Measurements from ENCODE around the gene SMIM23. TPM values are rescaled to one million over a fixed set of nuclear protein-coding genes. Genes with fewer than 3 reads are reported as not detected.

SMIM23 gene
- total and polyA plus RNA-seq, 2 experiments from 2014 or later, result not detected

GRCh38 chr5:171813270-171813669, 27.7 kb downstream of the SMIM23 start:
- H3K27ac ChIP-seq (ENCODE audit: low read depth), result no peak overlapping the region
- H3K27me3 ChIP-seq (ENCODE audit: insufficient read depth), result no peaks in the 10 kb centered on the region
- no peaks in the 10 kb centered on the region for H3K79me2 ChIP-seq (replicated peaks; ENCODE audit: insufficient read depth)
- H3K9me2 ChIP-seq (ENCODE audit: insufficient read depth), result peaks cover 13% of the 10 kb centered on the region; the same call in 1 of the 2 replicates
- H2AFZ ChIP-seq, result no peak overlapping the region
- H3K9me3 Mint-ChIP-seq, result no peaks in the 10 kb centered on the region; the same call in 2 of the 3 replicates
- H3K4me1 Mint-ChIP-seq, result no peaks in the 10 kb centered on the region; the same call in 2 of the 3 replicates
- no peak for ATAC-seq
- H3K4me3 ChIP-seq, result no peak overlapping the region
- H3K27ac Mint-ChIP-seq, result no peak overlapping the region
- no peaks in the 10 kb centered on the region for H3F3A ChIP-seq (replicated peaks; ENCODE audit: low read depth)
- H3K4me1 ChIP-seq (ENCODE audit: insufficient read depth), result no peaks in the 10 kb centered on the region
- H3K4me3 Mint-ChIP-seq, result no peak overlapping the region
- peaks cover 9% of the 10 kb centered on the region for H3K27me3 Mint-ChIP-seq (ENCODE audit: insufficient read depth, low read depth, poor library complexity)
- DNase-seq (ENCODE audit: low spot score), result no peak
- no peak for TF ChIP-seq NANOG (IDR thresholded peaks at IDR 0.05; ENCODE audit: borderline replicate concordance)
- no peak for TF ChIP-seq STAT1 (IDR thresholded peaks at IDR 0.05; ENCODE audit: unreplicated experiment)
- TF ChIP-seq CREB1 (CRISPR knock-in tag; IDR thresholded peaks at IDR 0.05; ENCODE audit: low read depth), result no peak
- no peak for TF ChIP-seq ZNF331 (CRISPR knock-in tag; IDR thresholded peaks at IDR 0.05; ENCODE audit: low read depth)
- TF ChIP-seq EZH2phosphoT487 (IDR thresholded peaks at IDR 0.05; ENCODE audit: unreplicated experiment), result no peak
- no peaks in the 10 kb centered on the region for H4K20me1 ChIP-seq (replicated peaks; ENCODE audit: insufficient read depth)
- H3K4me2 ChIP-seq, result no peak overlapping the region
- H3K36me3 Mint-ChIP-seq (ENCODE audit: low read depth), result no peaks in the 10 kb centered on the region
- H3K36me3 ChIP-seq (ENCODE audit: insufficient read depth), result no peaks in the 10 kb centered on the region

- Mint-ChIP-seq H3K4me1 (no peaks in the 10 kb centered on the region; the same call in 2 of the 3 replicates), H3K9me3 (no peaks in the 10 kb centered on the region; the same call in 2 of the 3 replicates), H3K27me3 (ENCODE audit: insufficient read depth, low read depth, poor library complexity) (peaks cover 9% of the 10 kb centered on the region), H3K27ac (no peak overlapping the region), H3K4me3 (no peak overlapping the region), H3K36me3 (ENCODE audit: low read depth) (no peaks in the 10 kb centered on the region)
- H3K4me3 ChIP-seq, result no peak overlapping the region
- H2AFZ ChIP-seq, result no peak overlapping the region
- H4K20me1 ChIP-seq (replicated peaks; ENCODE audit: insufficient read depth), result no peaks in the 10 kb centered on the region
- ATAC-seq (no peak), DNase-seq (ENCODE audit: low spot score) (no peak)
- no peak overlapping the region for H3K4me2 ChIP-seq
- peaks cover 14% of the 10 kb centered on the region; the same call in 1 of the 2 replicates for H3K9me2 ChIP-seq (ENCODE audit: insufficient read depth)
- no peaks in the 10 kb centered on the region for H3K27me3 ChIP-seq (ENCODE audit: insufficient read depth)
- no peaks in the 10 kb centered on the region for H3K36me3 ChIP-seq (ENCODE audit: insufficient read depth)
- no peaks in the 10 kb centered on the region for H3F3A ChIP-seq (replicated peaks; ENCODE audit: low read depth)
- no peaks in the 10 kb centered on the region for H3K79me2 ChIP-seq (replicated peaks; ENCODE audit: insufficient read depth)
- H3K27ac ChIP-seq (ENCODE audit: low read depth), result no peak overlapping the region
- TF ChIP-seq CREB1 (CRISPR knock-in tag; IDR thresholded peaks at IDR 0.05; ENCODE audit: low read depth) (no peak), POLR2AphosphoS5 (IDR thresholded peaks at IDR 0.05; ENCODE audit: low read depth) (no peak)
- H3K4me1 ChIP-seq (ENCODE audit: insufficient read depth), result no peaks in the 10 kb centered on the region
These were observed 28.3 kb downstream of the SMIM23 start for GRCh38 chr5:171813813-171814490.

- H3K27ac Mint-ChIP-seq, result no peak overlapping the region
- ATAC-seq (no peak), DNase-seq (ENCODE audit: low spot score) (no peak)
- no peak overlapping the region for H2AFZ ChIP-seq
- no peaks in the 10 kb centered on the region for H3K4me1 ChIP-seq (ENCODE audit: insufficient read depth)
- peaks cover 11% of the 10 kb centered on the region for H3K27me3 Mint-ChIP-seq (ENCODE audit: insufficient read depth, low read depth, poor library complexity)
- no peaks in the 10 kb centered on the region for H3K79me2 ChIP-seq (replicated peaks; ENCODE audit: insufficient read depth)
- TF ChIP-seq ZNF331 (CRISPR knock-in tag; IDR thresholded peaks at IDR 0.05; ENCODE audit: low read depth) (no peak), STAT1 (IDR thresholded peaks at IDR 0.05; ENCODE audit: unreplicated experiment) (no peak), EZH2phosphoT487 (IDR thresholded peaks at IDR 0.05; ENCODE audit: unreplicated experiment) (no peak), POLR2AphosphoS5 (IDR thresholded peaks at IDR 0.05; ENCODE audit: low read depth) (no peak)
- H3F3A ChIP-seq (replicated peaks; ENCODE audit: low read depth), result no peaks in the 10 kb centered on the region
- H3K9me3 Mint-ChIP-seq, result no peaks in the 10 kb centered on the region; the same call in 2 of the 3 replicates
- no peaks in the 10 kb centered on the region for H4K20me1 ChIP-seq (replicated peaks; ENCODE audit: insufficient read depth)
- H3K27me3 ChIP-seq (ENCODE audit: insufficient read depth), result no peaks in the 10 kb centered on the region
- H3K4me3 ChIP-seq, result no peak overlapping the region
- H3K9me2 ChIP-seq (ENCODE audit: insufficient read depth), result peaks cover 14% of the 10 kb centered on the region; the same call in 1 of the 2 replicates
- H3K36me3 Mint-ChIP-seq (ENCODE audit: low read depth), result no peaks in the 10 kb centered on the region
- H3K4me3 Mint-ChIP-seq, result no peak overlapping the region
- no peaks in the 10 kb centered on the region for H3K36me3 ChIP-seq (ENCODE audit: insufficient read depth)
- no peak overlapping the region for H3K4me2 ChIP-seq
- no peaks in the 10 kb centered on the region for H3K4me1 Mint-ChIP-seq
- H3K27ac ChIP-seq (ENCODE audit: low read depth), result no peak overlapping the region
These were observed 31.0 kb downstream of the SMIM23 start for GRCh38 chr5:171816666-171817065.
